Adrenal gland (tissue), 12 donors: ENCODE measurements around the gene CORO1C. TPM values are rescaled to one million over a fixed set of nuclear protein-coding genes. Genes with fewer than 3 reads are reported as not detected.
A peak's percentile ranks its signal among the peaks of the same experiment; 100 is the strongest.

Experiments used
- DNase-seq, 7 donors: peaks; one replicate each; pipeline ENCODE4 v3.0.0-alpha.2; 2019 to 2020
- H3K27ac ChIP-seq, 5 donors: fragments of 200-600 bp; sonication (generic) in 4 of 5; 1 replicate in 3 of 5; 2 replicates in 2 of 5; pipeline versions ENCODE4 v1.5.1 to v1.8.0; 2016 to 2020; ENCODE audit warnings: mild to moderate bottlenecking in 1 of 5
- H3K27me3 ChIP-seq: fragments of 200-600 bp; 2 replicates; pipeline ENCODE4 v1.8.0; 2021
- H3K36me3 ChIP-seq, 2 donors: fragments of 200-600 bp; replicated peaks in 1 of 2; 1 replicate in 1 of 2; 2 replicates in 1 of 2; pipeline versions ENCODE4 v1.5.1 to v1.8.0; 2018 to 2022
- H3K4me1 ChIP-seq, 2 donors: fragments of 200-600 bp; replicated peaks in 1 of 2; 1 replicate in 1 of 2; 2 replicates in 1 of 2; pipeline versions ENCODE4 v1.5.1 to v1.8.0; 2018 to 2021
- H3K4me3 ChIP-seq, 4 donors: fragments of 200-600 bp; sonication (generic) in 3 of 4; one replicate each; pipeline ENCODE4 v1.5.1; 2016 to 2018
- H3K9me3 ChIP-seq, 3 donors: fragments of 200-600 bp; sonication (generic) in 1 of 3; replicated peaks in 1 of 3; 1 replicate in 2 of 3; 2 replicates in 1 of 3; pipeline versions ENCODE4 v1.5.1 to v1.8.0; 2016 to 2021
- CTCF ChIP-seq, 6 experiments: fragments of 450-650 bp in 4 of 6; fragments of 200-600 bp in 2 of 6; sonication (generic) in 1 of 6; IDR thresholded peaks; 1 replicate in 5 of 6; 2 replicates in 1 of 6; pipeline versions ENCODE4 v1.5.1 to v1.8.0; 2016 to 2021; ENCODE audit warnings: antibody characterized with exemption in 6 of 6, mild to moderate bottlenecking in 2 of 6, moderate library complexity in 1 of 6
- POLR2A ChIP-seq, 2 donors: fragments of 450-650 bp; IDR thresholded peaks; one replicate each; pipeline ENCODE4 v1.6.1; 2017; ENCODE audit warnings: antibody characterized with exemption in 2 of 2, mild to moderate bottlenecking in 2 of 2, moderate library complexity in 1 of 2
- WGBS, 4 donors: extraction: QIAGEN DNeasy Blood & Tissue Kit in 2 of 4; methylation state at CpG; one replicate each; pipeline versions ENCODE4 v1.1.5 to v1.1.7; 2013 to 2017; 5-methylcytosine and 5-hydroxymethylcytosine counted together
- intact Hi-C, 2 donors: fragments of 100-400 bp; cut with DNase I; formaldehyde crosslinking; loops; one replicate each; pipeline versions ENCODE4 v1.14.1 to v1.15.0; 2022 to 2023
- polyA plus RNA-seq, 3 donors: library from polyadenylated mRNA; stranded (reverse); fragments of 200-250 nt in 2 of 3; fragments of 350-450 nt in 1 of 3; fragmentation: Illumina TruSeq in 1 of 3; extraction: RNeasy Lipid Tissue Mini Kit (QIAGEN cat#74804) in 1 of 3; gene quantifications; one replicate each; pipeline ENCODE4 v1.2.3, GENCODE V29; 2013 to 2014
- total RNA-seq, 9 donors: library from RNA; depleted of rRNA in 4 of 9; stranded (reverse); fragments of >200 nt in 4 of 9; fragments of 120-200 nt in 1 of 9; fragmentation: NEBNext Ultra II Directional in 1 of 9; extraction: Animal tissue kit (Norgen Biotek cat#: 25700) in 1 of 9; gene quantifications; one replicate each; pipeline versions ENCODE4 v1.1.0 to v1.2.4, GENCODE V29; 2013 to 2023
- donor health status: healthy with polysubstance abuse.
- donor health status: Bipolar disorder and iron deficiency.
- donor health status: DM: yes; HTN: yes; CAD: no.
- donor health status: DM: no; HTN: no; CAD: no.
- donor health status: DM: no; HTN: no; CAD: no.
- donor health status: DM: yes; HTN: yes; CAD: no.

Gene CORO1C
- total and polyA plus RNA-seq, 12 donors = 17.4 to 124 (median 71.4) TPM

- no peak for TF ChIP-seq POLR2A (IDR thresholded peaks at IDR 0.05)
- TF ChIP-seq CTCF (IDR thresholded peaks at IDR 0.05) = no peak
- Histone ChIP-seq H3K36me3 (no peaks in the 10 kb centered on the region), H3K4me1 (peaks cover 0 to 46% of the 10 kb centered on the region in 2 donors), H3K27me3 (no peaks in the 10 kb centered on the region), H3K9me3 (no peaks in the 10 kb centered on the region), H3K27ac (peak overlapping the region in 1 of 5 donors; percentile 9), H3K4me3 (no peak overlapping the region)
- 75 to 88% (median 81%) methylated on average over 7 of the region's 7 CpGs for WGBS, 4 donors
- no peak for DNase-seq
- intact Hi-C loops = no loop called here
These were observed 3.2 kb downstream of the CORO1C start for GRCh38 chr12:108727868-108728735.

GRCh38 chr12:108727161-108727560, 4.2 kb downstream of the CORO1C start:
- no peak overlapping the region for H3K4me3 ChIP-seq
- H3K9me3 ChIP-seq = no peaks in the 10 kb centered on the region
- no peaks in the 10 kb centered on the region for H3K36me3 ChIP-seq
- no peak for DNase-seq
- WGBS, 4 donors = 86 to 97% (median 94%) methylated on average over 1 of the region's 1 CpG
- no peak for TF ChIP-seq POLR2A (IDR thresholded peaks at IDR 0.05)
- TF ChIP-seq CTCF (IDR thresholded peaks at IDR 0.05) = no peak
- peaks cover 0 to 48% of the 10 kb centered on the region in 2 donors for H3K4me1 ChIP-seq
- intact Hi-C loops = no loop called here
- H3K27ac ChIP-seq = no peak overlapping the region
- no peaks in the 10 kb centered on the region for H3K27me3 ChIP-seq

- peaks cover 0 to 59% of the 10 kb centered on the region in 2 donors for H3K4me1 ChIP-seq
- TF ChIP-seq CTCF (IDR thresholded peaks at IDR 0.05) (no peak), POLR2A (IDR thresholded peaks at IDR 0.05) (no peak)
- intact Hi-C loops = no loop called here
- no peaks in the 10 kb centered on the region for H3K9me3 ChIP-seq
- H3K4me3 ChIP-seq = no peak overlapping the region
- DNase-seq = no peak
- H3K27me3 ChIP-seq = no peaks in the 10 kb centered on the region
- H3K27ac ChIP-seq = peak overlapping the region in 2 of 5 donors; percentile 6 to 44
- H3K36me3 ChIP-seq = no peaks in the 10 kb centered on the region
These were observed 6.5 kb downstream of the CORO1C start for GRCh38 chr12:108724890-108725151.

GRCh38 chr12:108724054-108724889, 7.0 kb downstream of the CORO1C start:
- no peak for TF ChIP-seq CTCF (IDR thresholded peaks at IDR 0.05)
- no peak for TF ChIP-seq POLR2A (IDR thresholded peaks at IDR 0.05)
- 57 to 78% (median 68%) methylated on average over 3 of the region's 3 CpGs for WGBS, 4 donors
- peak overlapping the region in 3 of 5 donors; percentile 34 to 69 (median 66) for H3K27ac ChIP-seq
- peak in 3 of 7 donors; percentile 25 to 42 (median 39) for DNase-seq
- H3K36me3 ChIP-seq = no peaks in the 10 kb centered on the region
- intact Hi-C loops = no loop called here
- H3K4me1 ChIP-seq = peaks cover 0 to 53% of the 10 kb centered on the region in 2 donors
- H3K9me3 ChIP-seq = no peaks in the 10 kb centered on the region
- H3K27me3 ChIP-seq = no peaks in the 10 kb centered on the region
- no peak overlapping the region for H3K4me3 ChIP-seq
